ENCODE measurements around the gene GSTA2. TPM values are rescaled to one million over a fixed set of nuclear protein-coding genes. Genes with fewer than 3 reads are reported as not detected.

Gene GSTA2
- total RNA-seq, 2 experiments from 2014 or later, result not detected

GRCh38 chr6:52729576-52729975 is 33.7 kb downstream of the GSTA2 start:
- H3K4me2 ChIP-seq (ENCODE audit: low read length), result no peak overlapping the region
- no peak overlapping the region for H3K4me3 ChIP-seq (ENCODE audit: low read depth, low read length, poor library complexity, severe bottlenecking)
- ChIA-PET POLR2A (no interaction called here), CTCF (ENCODE audit: unreplicated experiment) (no interaction called here)
- H3K79me2 ChIP-seq (ENCODE audit: insufficient read depth, low read depth, low read length), result no peaks in the 10 kb centered on the region
- DNase-seq (ENCODE audit: low spot score), result no peak
- H3K36me3 ChIP-seq (ENCODE audit: insufficient read depth, low read length), result no peaks in the 10 kb centered on the region
- BruUV-seq (replicated peaks), result no TSS peak
- TF ChIP-seq CTCF (conservative IDR thresholded peaks at IDR 0.05; ENCODE audit: low read length) (no peak), EZH2phosphoT487 (IDR thresholded peaks at IDR 0.05; ENCODE audit: borderline replicate concordance, low read depth, low read length) (no peak)
- no peak overlapping the region for H2AFZ ChIP-seq (ENCODE audit: low read length)
- intact Hi-C loops (cut with micrococcal nuclease; ENCODE audit: unreplicated experiment), result no loop called here
- H3K27ac ChIP-seq (ENCODE audit: low read depth, low read length, poor library complexity, severe bottlenecking), result no peak overlapping the region
- no peaks in the 10 kb centered on the region for H3K9me3 ChIP-seq (ENCODE audit: low read length)
- no peaks in the 10 kb centered on the region for H3K9me2 ChIP-seq (ENCODE audit: insufficient read depth, low read length)
- no peaks in the 10 kb centered on the region for H3K4me1 ChIP-seq (ENCODE audit: insufficient read depth, low read length, poor library complexity, severe bottlenecking)
- no peaks in the 10 kb centered on the region for H4K20me1 ChIP-seq (ENCODE audit: insufficient read depth, low read length)

GRCh38 chr6:52728394-52728793 is 34.9 kb downstream of the GSTA2 start:
- Histone ChIP-seq H3K9me3 (ENCODE audit: low read length) (no peaks in the 10 kb centered on the region), H3K9me2 (ENCODE audit: insufficient read depth, low read length) (no peaks in the 10 kb centered on the region), H3K36me3 (ENCODE audit: insufficient read depth, low read length) (no peaks in the 10 kb centered on the region), H3K4me2 (ENCODE audit: low read length) (no peak overlapping the region), H3K4me1 (ENCODE audit: insufficient read depth, low read length, poor library complexity, severe bottlenecking) (no peaks in the 10 kb centered on the region), H3K27ac (ENCODE audit: low read depth, low read length, poor library complexity, severe bottlenecking) (no peak overlapping the region), H2AFZ (ENCODE audit: low read length) (no peak overlapping the region), H3K79me2 (ENCODE audit: insufficient read depth, low read depth, low read length) (no peaks in the 10 kb centered on the region), H3K4me3 (ENCODE audit: low read depth, low read length, poor library complexity, severe bottlenecking) (no peak overlapping the region), H4K20me1 (ENCODE audit: insufficient read depth, low read length) (no peaks in the 10 kb centered on the region)
- no peak for DNase-seq (ENCODE audit: low spot score)
- ChIA-PET POLR2A (interaction anchor here (0.7 kb wide), 1 partner anchor 79 kb away, joined by 3 read pairs; no protein-coding TSS in a partner anchor), CTCF (ENCODE audit: unreplicated experiment) (no interaction called here)
- no peak for TF ChIP-seq EZH2phosphoT487 (IDR thresholded peaks at IDR 0.05; ENCODE audit: borderline replicate concordance, low read depth, low read length)
- no peak for TF ChIP-seq CTCF (conservative IDR thresholded peaks at IDR 0.05; ENCODE audit: low read length)
- no TSS peak for BruUV-seq (replicated peaks)
- intact Hi-C loops (cut with micrococcal nuclease; ENCODE audit: unreplicated experiment), result no loop called here

- H3K4me1 ChIP-seq (ENCODE audit: insufficient read depth, low read length, poor library complexity, severe bottlenecking), result no peaks in the 10 kb centered on the region
- H2AFZ ChIP-seq (ENCODE audit: low read length), result no peak overlapping the region
- H3K9me3 ChIP-seq (ENCODE audit: low read length), result no peaks in the 10 kb centered on the region
- no peaks in the 10 kb centered on the region for H3K9me2 ChIP-seq (ENCODE audit: insufficient read depth, low read length)
- no peaks in the 10 kb centered on the region for H3K36me3 ChIP-seq (ENCODE audit: insufficient read depth, low read length)
- H3K4me2 ChIP-seq (ENCODE audit: low read length), result no peak overlapping the region
- ChIA-PET POLR2A (no interaction called here), CTCF (ENCODE audit: unreplicated experiment) (no interaction called here)
- intact Hi-C loops (cut with micrococcal nuclease; ENCODE audit: unreplicated experiment), result no loop called here
- TF ChIP-seq EZH2phosphoT487 (IDR thresholded peaks at IDR 0.05; ENCODE audit: borderline replicate concordance, low read depth, low read length), result no peak
- TF ChIP-seq CTCF (conservative IDR thresholded peaks at IDR 0.05; ENCODE audit: low read length), result no peak
- no peaks in the 10 kb centered on the region for H4K20me1 ChIP-seq (ENCODE audit: insufficient read depth, low read length)
- no TSS peak for BruUV-seq (replicated peaks)
- no peaks in the 10 kb centered on the region for H3K79me2 ChIP-seq (ENCODE audit: insufficient read depth, low read depth, low read length)
- DNase-seq (ENCODE audit: low spot score), result no peak
- H3K27ac ChIP-seq (ENCODE audit: low read depth, low read length, poor library complexity, severe bottlenecking), result no peak overlapping the region
- H3K4me3 ChIP-seq (ENCODE audit: low read depth, low read length, poor library complexity, severe bottlenecking), result no peak overlapping the region
These were observed 35.4 kb downstream of the GSTA2 start for GRCh38 chr6:52727908-52728307.

Measured in OCI-LY7 (cell line).